Adrenal gland (tissue), 12 donors: ENCODE measurements around the gene PPIF. TPM values are rescaled to one million over a fixed set of nuclear protein-coding genes. Genes with fewer than 3 reads are reported as not detected.
"Not testable (repeated sequence)": the region's sequence is repeated elsewhere in the genome, so short reads cannot be mapped to it uniquely, and the experiment has no call there.

Experiments used
- DNase-seq, 7 donors: peaks; one replicate each; pipeline ENCODE4 v3.0.0-alpha.2; 2019 to 2020
- H3K27ac ChIP-seq, 5 donors: fragments of 200-600 bp; sonication (generic) in 4 of 5; 1 replicate in 3 of 5; 2 replicates in 2 of 5; pipeline versions ENCODE4 v1.5.1 to v1.8.0; 2016 to 2020; ENCODE audit warnings: mild to moderate bottlenecking in 1 of 5
- H3K27me3 ChIP-seq: fragments of 200-600 bp; 2 replicates; pipeline ENCODE4 v1.8.0; 2021
- H3K36me3 ChIP-seq, 2 donors: fragments of 200-600 bp; replicated peaks in 1 of 2; 1 replicate in 1 of 2; 2 replicates in 1 of 2; pipeline versions ENCODE4 v1.5.1 to v1.8.0; 2018 to 2022
- H3K4me1 ChIP-seq, 2 donors: fragments of 200-600 bp; replicated peaks in 1 of 2; 1 replicate in 1 of 2; 2 replicates in 1 of 2; pipeline versions ENCODE4 v1.5.1 to v1.8.0; 2018 to 2021
- H3K4me3 ChIP-seq, 4 donors: fragments of 200-600 bp; sonication (generic) in 3 of 4; one replicate each; pipeline ENCODE4 v1.5.1; 2016 to 2018
- H3K9me3 ChIP-seq, 3 donors: fragments of 200-600 bp; sonication (generic) in 1 of 3; replicated peaks in 1 of 3; 1 replicate in 2 of 3; 2 replicates in 1 of 3; pipeline versions ENCODE4 v1.5.1 to v1.8.0; 2016 to 2021
- POLR2A ChIP-seq, 2 donors: fragments of 450-650 bp; IDR thresholded peaks; one replicate each; pipeline ENCODE4 v1.6.1; 2017; ENCODE audit warnings: antibody characterized with exemption in 2 of 2, mild to moderate bottlenecking in 2 of 2, moderate library complexity in 1 of 2
- WGBS, 4 donors: extraction: QIAGEN DNeasy Blood & Tissue Kit in 2 of 4; methylation state at CpG; one replicate each; pipeline versions ENCODE4 v1.1.5 to v1.1.7; 2013 to 2017; 5-methylcytosine and 5-hydroxymethylcytosine counted together
- intact Hi-C, 2 donors: fragments of 100-400 bp; cut with DNase I; formaldehyde crosslinking; loops; one replicate each; pipeline versions ENCODE4 v1.14.1 to v1.15.0; 2022 to 2023
- polyA plus RNA-seq, 3 donors: library from polyadenylated mRNA; stranded (reverse); fragments of 200-250 nt in 2 of 3; fragments of 350-450 nt in 1 of 3; fragmentation: Illumina TruSeq in 1 of 3; extraction: RNeasy Lipid Tissue Mini Kit (QIAGEN cat#74804) in 1 of 3; gene quantifications; one replicate each; pipeline ENCODE4 v1.2.3, GENCODE V29; 2013 to 2014
- total RNA-seq, 9 donors: library from RNA; depleted of rRNA in 4 of 9; stranded (reverse); fragments of >200 nt in 4 of 9; fragments of 120-200 nt in 1 of 9; fragmentation: NEBNext Ultra II Directional in 1 of 9; extraction: Animal tissue kit (Norgen Biotek cat#: 25700) in 1 of 9; gene quantifications; one replicate each; pipeline versions ENCODE4 v1.1.0 to v1.2.4, GENCODE V29; 2013 to 2023
- TF ChIP-seq, protein P1 (sequence below), 6 experiments: fragments of 450-650 bp in 4 of 6; fragments of 200-600 bp in 2 of 6; sonication (generic) in 1 of 6; IDR thresholded peaks; 1 replicate in 5 of 6; 2 replicates in 1 of 6; pipeline versions ENCODE4 v1.5.1 to v1.8.0; 2016 to 2021; ENCODE audit warnings: antibody characterized with exemption in 6 of 6, mild to moderate bottlenecking in 2 of 6, moderate library complexity in 1 of 6
- donor health status: healthy with polysubstance abuse.
- donor health status: Bipolar disorder and iron deficiency.
- donor health status: DM: yes; HTN: yes; CAD: no.
- donor health status: DM: no; HTN: no; CAD: no.
- donor health status: DM: no; HTN: no; CAD: no.
- donor health status: DM: yes; HTN: yes; CAD: no.

PPIF gene
- total and polyA plus RNA-seq, 12 donors, result 43.8 to 619 (median 216) TPM

- H3K4me1 ChIP-seq, result peaks cover 0 to 17% of the 10 kb centered on the region in 2 donors
- no peak for TF ChIP-seq POLR2A (IDR thresholded peaks at IDR 0.05)
- TF ChIP-seq, protein P1, sequence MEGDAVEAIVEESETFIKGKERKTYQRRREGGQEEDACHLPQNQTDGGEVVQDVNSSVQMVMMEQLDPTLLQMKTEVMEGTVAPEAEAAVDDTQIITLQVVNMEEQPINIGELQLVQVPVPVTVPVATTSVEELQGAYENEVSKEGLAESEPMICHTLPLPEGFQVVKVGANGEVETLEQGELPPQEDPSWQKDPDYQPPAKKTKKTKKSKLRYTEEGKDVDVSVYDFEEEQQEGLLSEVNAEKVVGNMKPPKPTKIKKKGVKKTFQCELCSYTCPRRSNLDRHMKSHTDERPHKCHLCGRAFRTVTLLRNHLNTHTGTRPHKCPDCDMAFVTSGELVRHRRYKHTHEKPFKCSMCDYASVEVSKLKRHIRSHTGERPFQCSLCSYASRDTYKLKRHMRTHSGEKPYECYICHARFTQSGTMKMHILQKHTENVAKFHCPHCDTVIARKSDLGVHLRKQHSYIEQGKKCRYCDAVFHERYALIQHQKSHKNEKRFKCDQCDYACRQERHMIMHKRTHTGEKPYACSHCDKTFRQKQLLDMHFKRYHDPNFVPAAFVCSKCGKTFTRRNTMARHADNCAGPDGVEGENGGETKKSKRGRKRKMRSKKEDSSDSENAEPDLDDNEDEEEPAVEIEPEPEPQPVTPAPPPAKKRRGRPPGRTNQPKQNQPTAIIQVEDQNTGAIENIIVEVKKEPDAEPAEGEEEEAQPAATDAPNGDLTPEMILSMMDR (IDR thresholded peaks at IDR 0.05), result no peak
- no peaks in the 10 kb centered on the region for H3K9me3 ChIP-seq
- peak; percentile 67 to 92 (median 81) for DNase-seq
- H3K36me3 ChIP-seq, result no peaks in the 10 kb centered on the region
- H3K4me3 ChIP-seq, result no peak overlapping the region
- H3K27ac ChIP-seq, result peak overlapping the region in 1 of 5 donors; percentile 59
- 24 to 35% (median 25%) methylated on average over 4 to 6 of the region's 6 CpGs for WGBS, 4 donors
- intact Hi-C loops, result no loop called here
- no peaks in the 10 kb centered on the region for H3K27me3 ChIP-seq
Measured at GRCh38 chr10:79331709-79332108, 15.6 kb upstream of the PPIF start.

DNA sequence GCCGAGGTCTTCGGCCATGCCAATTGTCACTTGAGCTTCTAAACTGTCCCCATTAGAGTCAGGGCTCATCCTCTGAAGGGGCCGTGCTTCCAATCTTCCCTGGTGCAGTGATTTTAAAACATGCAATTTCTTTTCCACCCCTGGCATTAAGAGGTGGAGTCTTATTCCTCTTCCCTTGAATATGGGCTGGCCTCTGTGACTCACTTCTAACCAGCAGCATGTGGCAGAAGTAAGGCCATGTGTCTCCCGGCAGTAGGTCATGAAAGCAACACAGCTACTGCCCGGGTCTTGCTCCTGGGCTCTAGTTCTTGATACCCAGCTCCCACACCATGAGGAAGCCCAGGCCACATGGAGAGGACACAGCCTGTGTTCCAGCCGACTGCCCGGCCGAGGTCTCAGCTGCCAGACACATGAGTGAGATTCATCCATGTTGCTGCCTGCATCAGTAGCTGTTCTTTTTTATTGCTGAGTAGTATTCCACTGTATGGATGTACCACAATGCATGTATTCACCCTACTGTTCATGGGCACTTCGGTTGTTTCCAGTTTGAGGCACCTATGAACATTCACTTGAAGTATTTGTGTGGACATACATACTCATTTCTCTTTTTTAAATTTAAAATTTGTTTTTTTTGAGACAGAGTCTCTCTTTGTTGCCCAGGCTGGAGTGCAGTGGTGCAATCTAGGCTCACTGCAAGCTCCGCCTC is 14.5 kb upstream of the PPIF start:
- H3K27ac ChIP-seq, intact Hi-C loops: not testable (repeated sequence)

DNA sequence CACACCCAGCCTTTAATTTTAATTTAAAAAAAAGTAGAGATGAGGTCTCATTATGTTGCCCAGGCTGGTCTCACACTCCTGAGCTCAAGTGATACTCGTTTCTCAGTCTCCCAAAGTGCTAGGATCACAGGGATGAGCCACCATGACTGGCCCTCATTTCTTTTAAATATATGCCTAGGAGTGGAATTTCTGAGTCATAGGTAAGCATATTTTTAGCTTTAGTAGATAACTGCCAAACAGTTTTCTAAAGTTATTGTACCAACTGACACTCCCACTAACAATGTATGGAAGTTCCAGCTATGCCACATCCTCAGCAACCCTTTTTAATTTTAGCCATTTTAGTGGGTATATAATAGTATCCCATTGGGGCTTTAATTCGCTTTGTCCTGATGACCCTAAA is 13.8 kb upstream of the PPIF start:
- peaks cover 0 to 17% of the 10 kb centered on the region in 2 donors for H3K4me1 ChIP-seq
- WGBS, 4 donors, result 89 to 100% (median 93%) methylated on average over 2 of the region's 2 CpGs
- TF ChIP-seq, protein P1 (IDR thresholded peaks at IDR 0.05), result no peak
- no peak for TF ChIP-seq POLR2A (IDR thresholded peaks at IDR 0.05)
- H3K27ac ChIP-seq, result no peak overlapping the region
- no peaks in the 10 kb centered on the region for H3K9me3 ChIP-seq
- intact Hi-C loops, result no loop called here
- no peak for DNase-seq
- no peaks in the 10 kb centered on the region for H3K27me3 ChIP-seq
- no peak overlapping the region for H3K4me3 ChIP-seq
- no peaks in the 10 kb centered on the region for H3K36me3 ChIP-seq

More for the DNA sequence above, 14.5 kb upstream of the PPIF start:
- not testable (repeated sequence) for H3K4me3 ChIP-seq, DNase-seq, H3K36me3 ChIP-seq, H3K27me3 ChIP-seq, H3K9me3 ChIP-seq
- WGBS, 4 donors, result 94 to 100% (median 95%) methylated on average over 2 to 5 of the region's 10 CpGs
- H3K4me1 ChIP-seq, result peaks cover 0 to 17% of the 10 kb centered on the region in 2 donors

DNA sequence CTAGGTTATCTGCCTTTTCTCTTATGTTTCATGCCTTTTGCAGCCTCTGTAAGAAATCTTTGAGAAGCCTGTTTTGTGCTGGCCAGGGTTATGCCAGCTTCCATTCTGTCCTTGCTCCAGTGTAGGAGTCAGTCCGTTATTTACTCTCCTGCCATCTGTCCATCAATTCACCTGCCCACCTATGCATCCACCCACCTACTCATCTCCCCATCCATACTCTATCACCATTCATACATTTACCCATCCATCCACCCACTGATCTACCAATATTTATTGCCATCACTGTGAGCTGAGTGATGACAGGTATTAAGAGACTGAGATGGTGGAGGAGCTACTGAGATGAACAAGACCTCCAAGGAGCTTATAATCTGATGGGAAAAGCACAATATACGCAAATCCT is 12.7 kb upstream of the PPIF start:
- H3K4me1 ChIP-seq, result peaks cover 0 to 17% of the 10 kb centered on the region in 2 donors
- intact Hi-C loops, result no loop called here
- WGBS, 4 donors, result 68 to 84% (median 79%) methylated on average over 2 of the region's 2 CpGs
- H3K9me3 ChIP-seq, result no peaks in the 10 kb centered on the region
- no peak for DNase-seq
- H3K36me3 ChIP-seq, result no peaks in the 10 kb centered on the region
- H3K27ac ChIP-seq, result peak overlapping the region in 1 of 5 donors; percentile 83
- no peaks in the 10 kb centered on the region for H3K27me3 ChIP-seq
- H3K4me3 ChIP-seq, result no peak overlapping the region
- TF ChIP-seq, protein P1 (IDR thresholded peaks at IDR 0.05), result no peak
- TF ChIP-seq POLR2A (IDR thresholded peaks at IDR 0.05), result no peak

- Histone ChIP-seq H3K9me3 (no peaks in the 10 kb centered on the region), H3K27ac (peak overlapping the region in 3 of 5 donors; percentile 62 to 83 (median 70)), H3K36me3 (no peaks in the 10 kb centered on the region), H3K27me3 (no peaks in the 10 kb centered on the region), H3K4me1 (peaks cover 0 to 17% of the 10 kb centered on the region in 2 donors), H3K4me3 (no peak overlapping the region)
- peak in 2 of 7 donors; percentile 50 to 52 for DNase-seq
- intact Hi-C loops, result no loop called here
- 44 to 62% (median 54%) methylated on average over 2 of the region's 2 CpGs for WGBS, 4 donors
- TF ChIP-seq POLR2A (IDR thresholded peaks at IDR 0.05), result no peak
- TF ChIP-seq, protein P1 (IDR thresholded peaks at IDR 0.05), result no peak
Measured at GRCh38 chr10:79335094-79335469, 12.2 kb upstream of the PPIF start.
